ENCODE measurements around the gene UBQLN3.
A peak's percentile ranks its signal among the peaks of the same experiment; 100 is the strongest.

UBQLN3 gene

DNA sequence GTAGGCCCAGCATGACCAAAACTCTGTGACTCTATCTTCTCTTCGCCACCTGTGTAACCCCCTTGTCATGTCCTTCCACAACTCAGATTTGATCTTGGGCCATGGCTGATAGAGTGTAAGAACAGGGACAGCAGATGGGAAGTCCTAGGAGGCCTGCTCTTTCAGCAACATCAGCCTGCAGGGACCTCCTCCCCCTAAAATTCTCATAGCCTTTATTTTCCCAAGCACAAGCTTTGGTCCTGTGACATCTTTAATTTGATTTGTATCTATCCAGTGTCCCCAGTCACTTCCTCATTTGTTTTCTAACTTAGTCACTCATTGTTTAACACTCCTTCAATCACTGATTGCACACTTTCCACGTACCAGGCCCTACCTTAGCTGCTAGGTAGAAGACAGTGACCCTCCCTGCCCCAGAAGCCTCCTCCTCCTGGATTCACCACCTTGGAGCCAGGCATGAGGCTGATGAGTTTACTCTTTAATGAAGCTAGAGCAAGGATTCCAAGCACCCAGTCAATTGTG, 5.3 kb downstream of the UBQLN3 start:
- no peak for DNase-seq

- no peak for DNase-seq
Observed at GRCh38 chr11:5500393-5500801, 9.4 kb downstream of the UBQLN3 start.

DNA sequence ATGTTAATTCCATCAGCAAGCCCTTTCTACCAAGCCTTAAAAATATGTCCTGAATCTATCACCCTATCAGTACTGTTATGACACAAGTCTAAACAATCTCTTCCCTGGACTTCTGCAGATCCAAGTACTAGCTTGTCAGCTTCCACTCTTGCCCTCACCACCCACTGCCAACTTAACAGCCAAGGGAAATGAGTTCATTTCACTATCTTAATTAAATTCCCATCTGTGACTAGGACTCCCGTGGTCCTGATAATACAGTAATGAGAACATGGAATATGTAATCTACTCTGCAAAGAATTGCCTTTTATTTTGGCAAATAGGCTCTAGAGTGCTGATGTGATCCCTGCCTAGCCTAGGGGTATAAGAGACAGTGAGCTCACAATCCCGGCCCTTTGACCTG, 10.1 kb downstream of the UBQLN3 start:
- no peak for DNase-seq

DNA sequence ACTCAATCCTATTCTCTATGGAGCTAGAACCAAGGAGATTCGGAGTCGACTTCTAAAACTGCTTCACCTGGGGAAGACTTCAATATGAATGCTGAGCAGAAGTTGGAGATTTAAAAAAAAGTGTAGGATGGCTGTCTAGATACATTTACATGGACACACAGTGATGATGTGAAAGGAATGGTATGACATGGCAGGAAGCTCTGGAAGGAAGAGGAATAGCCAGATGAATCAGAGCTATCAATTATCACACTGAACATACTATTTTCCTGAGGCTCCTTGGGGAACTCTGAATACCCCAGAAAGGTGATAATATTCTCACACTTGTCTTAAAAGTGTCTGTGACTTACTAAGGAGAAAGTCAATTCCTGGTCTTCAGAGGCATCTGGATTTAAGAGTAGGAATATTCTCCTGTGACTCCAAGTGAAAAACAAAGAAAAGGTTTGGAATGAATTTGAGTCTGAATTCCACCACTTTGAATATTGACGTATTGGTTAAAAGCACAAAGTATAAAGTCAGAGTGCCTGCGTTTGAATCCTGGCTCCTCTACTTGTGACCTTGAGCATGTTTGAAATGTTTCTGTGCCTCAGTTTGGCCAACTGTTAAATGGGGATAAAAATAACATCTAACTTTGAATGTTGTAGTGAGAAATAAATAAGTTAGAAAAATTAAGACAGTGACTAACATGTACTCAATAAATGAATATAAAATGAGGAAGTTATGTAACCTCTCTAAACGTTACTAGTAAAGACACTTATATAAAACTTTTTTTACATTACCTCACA, 20.0 kb downstream of the UBQLN3 start:
- no peak for DNase-seq

DNA sequence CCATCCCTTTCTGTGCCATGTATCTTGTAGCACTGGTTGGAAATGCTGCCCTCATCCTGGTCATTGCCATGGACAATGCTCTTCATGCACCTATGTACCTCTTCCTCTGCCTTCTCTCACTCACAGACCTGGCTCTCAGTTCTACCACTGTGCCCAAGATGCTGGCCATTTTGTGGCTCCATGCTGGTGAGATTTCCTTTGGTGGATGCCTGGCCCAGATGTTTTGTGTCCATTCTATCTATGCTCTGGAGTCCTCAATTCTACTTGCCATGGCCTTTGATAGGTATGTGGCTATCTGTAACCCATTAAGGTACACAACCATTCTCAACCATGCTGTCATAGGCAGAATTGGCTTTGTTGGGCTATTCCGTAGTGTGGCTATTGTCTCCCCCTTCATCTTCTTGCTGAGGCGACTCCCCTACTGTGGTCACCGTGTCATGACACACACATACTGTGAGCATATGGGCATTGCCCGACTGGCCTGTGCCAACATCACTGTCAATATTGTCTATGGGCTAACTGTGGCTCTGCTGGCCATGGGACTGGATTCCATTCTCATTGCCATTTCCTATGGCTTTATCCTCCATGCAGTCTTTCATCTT, 20.9 kb downstream of the UBQLN3 start:
- DNase-seq = no peak

DNA sequence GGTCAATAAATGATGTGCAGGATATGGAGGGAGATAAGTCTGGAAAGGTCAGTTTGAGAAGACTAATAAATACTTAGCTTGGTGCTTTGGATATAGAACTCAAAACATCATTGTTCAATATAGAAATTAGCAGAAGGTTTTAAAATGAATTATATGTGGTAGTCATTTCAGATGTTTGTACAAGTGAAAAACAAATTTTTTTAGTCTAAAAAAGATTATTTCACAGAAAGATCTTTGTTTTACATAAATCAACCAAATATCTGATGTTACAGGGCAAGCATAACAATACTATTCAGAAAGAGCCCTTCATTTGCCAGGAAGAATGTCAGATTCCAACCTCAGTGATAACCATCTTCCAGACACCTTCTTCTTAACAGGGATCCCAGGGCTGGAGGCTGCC, 21.4 kb downstream of the UBQLN3 start, which contains the start of gene OR52D1:
TSS of gene OR52D1 (plus strand) at position 301 of the 400 bp plus-strand sequence. CDS start at position 323, 22 bp downstream.
- no peak for DNase-seq

- no peak for DNase-seq
Observed at GRCh38 chr11:5486421-5486820, 23.3 kb downstream of the UBQLN3 start.

- DNase-seq = no peak
Observed at GRCh38 chr11:5486003-5486402, 23.8 kb downstream of the UBQLN3 start.

DNA sequence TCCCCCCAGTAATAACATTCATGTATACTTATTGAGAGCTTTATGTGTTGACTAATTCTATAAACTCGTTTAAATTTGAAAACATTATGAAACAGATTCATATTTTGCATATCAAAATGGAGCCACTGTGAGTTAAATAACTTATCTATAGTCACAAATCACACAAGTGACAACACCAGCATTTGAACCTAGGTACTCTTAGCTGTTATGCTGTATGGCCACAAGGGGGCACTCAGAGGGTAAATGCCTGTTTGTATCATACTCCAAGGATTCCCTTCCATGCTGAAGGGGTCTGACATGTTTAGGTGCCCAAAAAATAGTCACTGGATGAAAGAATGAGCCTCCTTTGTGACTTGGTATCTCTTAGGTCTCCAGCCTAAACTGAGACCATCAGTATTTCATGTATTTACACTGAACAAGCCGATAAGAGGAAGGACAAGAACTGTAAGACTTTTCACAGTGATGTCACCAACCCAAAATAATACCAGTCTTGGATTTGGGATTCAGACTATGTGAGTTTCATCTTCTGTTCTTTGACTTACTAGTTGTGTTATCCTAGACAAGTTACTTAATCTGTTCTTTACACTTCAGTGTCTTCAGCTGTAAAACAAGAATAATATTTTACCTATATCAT, 33.5 kb downstream of the UBQLN3 start:
- peak; percentile 32 to 48 for DNase-seq

GRCh38 chr11:5473921-5474320, 35.8 kb downstream of the UBQLN3 start:
- DNase-seq = no peak

GRCh38 chr11:5467527-5467926, 42.2 kb downstream of the UBQLN3 start:
- DNase-seq = no peak

DNA sequence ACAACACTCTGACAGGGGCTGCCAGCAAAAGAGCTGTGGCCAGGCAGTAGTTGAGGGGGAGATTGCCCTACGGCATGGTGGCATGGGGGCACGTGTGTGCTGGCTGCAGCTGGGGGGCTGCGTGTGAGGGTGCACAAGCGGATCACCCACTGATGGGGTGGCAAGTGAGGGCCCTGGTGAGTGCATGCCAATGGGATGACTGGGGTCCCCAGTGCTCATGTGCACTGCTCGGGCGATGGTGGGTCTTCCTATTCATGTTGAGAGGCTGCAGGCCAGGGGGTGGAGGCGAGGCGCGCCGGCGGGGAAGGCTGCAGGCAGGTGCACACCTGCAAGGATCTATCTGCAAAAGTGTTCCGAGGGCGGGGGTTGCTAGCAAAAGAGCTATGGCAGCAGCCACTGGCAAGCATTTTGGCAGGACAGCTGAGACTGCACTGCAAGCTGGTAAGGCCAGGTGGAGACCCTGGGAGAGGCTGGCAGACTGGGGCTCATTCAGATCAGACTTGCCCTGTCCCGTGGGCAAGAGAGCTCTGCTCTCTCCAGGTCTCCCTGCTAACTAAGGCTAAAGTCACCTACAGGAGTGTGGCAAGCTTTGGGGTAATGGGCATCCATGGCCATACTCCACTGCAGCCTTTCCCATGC, 48.7 kb downstream of the UBQLN3 start:
- no peak for DNase-seq
